SU-DHL-6 (cell line): Measurements from ENCODE around the gene MAPK11.

Source experiments
- EZH2phosphoT487 ChIP-seq: fragments of 200-600 bp; sonication (generic), shearing (Covaris generic); conservative IDR thresholded peaks from 2 replicates; pipeline ENCODE4 v1.6.1; 2018; ENCODE audit warnings: mild to moderate bottlenecking, antibody characterized with exemption, low read length, moderate library complexity, mixed read lengths
- TF ChIP-seq, protein P1 (sequence below): fragments of 200-600 bp; sonication (generic); IDR thresholded peaks from one replicate; pipeline ENCODE4 v1.5.1; 2017; ENCODE audit warnings: antibody characterized with exemption, mild to moderate bottlenecking, low read length, moderate library complexity; ENCODE audit not compliant: insufficient read depth, poor library complexity, severe bottlenecking

DNA sequence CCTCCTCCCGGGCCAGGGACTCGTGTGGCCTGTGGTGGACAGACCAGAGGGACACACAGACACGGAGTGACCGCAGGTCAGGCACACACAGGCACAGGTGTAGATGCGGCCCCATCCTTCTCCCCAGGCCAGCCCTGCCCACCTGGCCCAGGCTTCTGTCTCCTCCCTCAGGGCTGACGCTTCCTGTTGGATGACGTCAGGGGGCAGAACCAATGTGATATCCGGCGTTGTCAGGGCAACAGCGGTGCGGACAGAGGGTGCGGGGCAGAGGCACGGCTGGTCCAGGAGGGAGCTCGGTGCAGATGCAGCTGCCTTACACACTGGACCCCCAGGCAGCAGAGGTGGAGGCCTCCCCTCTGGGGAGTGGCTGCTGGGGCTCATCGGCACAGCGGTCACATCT, 22.4 kb downstream of the MAPK11 start:
- no peak for TF ChIP-seq EZH2phosphoT487
- TF ChIP-seq, protein P1, sequence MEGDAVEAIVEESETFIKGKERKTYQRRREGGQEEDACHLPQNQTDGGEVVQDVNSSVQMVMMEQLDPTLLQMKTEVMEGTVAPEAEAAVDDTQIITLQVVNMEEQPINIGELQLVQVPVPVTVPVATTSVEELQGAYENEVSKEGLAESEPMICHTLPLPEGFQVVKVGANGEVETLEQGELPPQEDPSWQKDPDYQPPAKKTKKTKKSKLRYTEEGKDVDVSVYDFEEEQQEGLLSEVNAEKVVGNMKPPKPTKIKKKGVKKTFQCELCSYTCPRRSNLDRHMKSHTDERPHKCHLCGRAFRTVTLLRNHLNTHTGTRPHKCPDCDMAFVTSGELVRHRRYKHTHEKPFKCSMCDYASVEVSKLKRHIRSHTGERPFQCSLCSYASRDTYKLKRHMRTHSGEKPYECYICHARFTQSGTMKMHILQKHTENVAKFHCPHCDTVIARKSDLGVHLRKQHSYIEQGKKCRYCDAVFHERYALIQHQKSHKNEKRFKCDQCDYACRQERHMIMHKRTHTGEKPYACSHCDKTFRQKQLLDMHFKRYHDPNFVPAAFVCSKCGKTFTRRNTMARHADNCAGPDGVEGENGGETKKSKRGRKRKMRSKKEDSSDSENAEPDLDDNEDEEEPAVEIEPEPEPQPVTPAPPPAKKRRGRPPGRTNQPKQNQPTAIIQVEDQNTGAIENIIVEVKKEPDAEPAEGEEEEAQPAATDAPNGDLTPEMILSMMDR: no peak
